ENCODE measurements around the gene TMEM273.

DNA sequence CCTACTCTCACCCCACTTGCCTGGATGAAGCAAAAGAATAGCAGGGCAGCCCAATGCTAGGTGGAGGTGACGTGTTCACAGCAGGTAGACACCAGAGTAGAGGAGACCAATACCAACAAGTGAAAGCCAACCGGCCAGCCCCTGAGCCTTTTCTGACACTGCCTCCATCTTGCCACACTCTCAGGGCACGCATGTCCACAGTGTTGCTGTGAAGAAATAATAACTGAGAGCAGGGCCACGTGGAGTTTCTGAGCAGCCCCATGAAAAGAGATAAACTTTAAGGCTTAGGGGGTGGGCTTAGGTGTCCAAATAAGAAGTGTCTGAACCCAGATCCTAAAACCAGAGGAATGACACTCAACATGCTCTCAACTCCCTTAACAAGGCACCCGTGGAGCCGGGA lies 9.0 kb upstream of the TMEM273 start:
- no peak for TF ChIP-seq GATA2 (IDR thresholded peaks at IDR 0.05; ENCODE audit: low read depth, low read length)
- no peak for TF ChIP-seq GATA3 (IDR thresholded peaks at IDR 0.05; ENCODE audit: low read depth, low read length)

Measured in SH-SY5Y (cell line).